ENCODE results near the gene POLR3K. TPM values are rescaled to one million over a fixed set of nuclear protein-coding genes. Genes with fewer than 3 reads are reported as not detected.
"Not testable (repeated sequence)": the region's sequence is repeated elsewhere in the genome, so short reads cannot be mapped to it uniquely, and the experiment has no call there.

The POLR3K gene
- polyA plus RNA-seq, 3 donors: 7.8 to 11.2 (median 9.8) TPM

DNA sequence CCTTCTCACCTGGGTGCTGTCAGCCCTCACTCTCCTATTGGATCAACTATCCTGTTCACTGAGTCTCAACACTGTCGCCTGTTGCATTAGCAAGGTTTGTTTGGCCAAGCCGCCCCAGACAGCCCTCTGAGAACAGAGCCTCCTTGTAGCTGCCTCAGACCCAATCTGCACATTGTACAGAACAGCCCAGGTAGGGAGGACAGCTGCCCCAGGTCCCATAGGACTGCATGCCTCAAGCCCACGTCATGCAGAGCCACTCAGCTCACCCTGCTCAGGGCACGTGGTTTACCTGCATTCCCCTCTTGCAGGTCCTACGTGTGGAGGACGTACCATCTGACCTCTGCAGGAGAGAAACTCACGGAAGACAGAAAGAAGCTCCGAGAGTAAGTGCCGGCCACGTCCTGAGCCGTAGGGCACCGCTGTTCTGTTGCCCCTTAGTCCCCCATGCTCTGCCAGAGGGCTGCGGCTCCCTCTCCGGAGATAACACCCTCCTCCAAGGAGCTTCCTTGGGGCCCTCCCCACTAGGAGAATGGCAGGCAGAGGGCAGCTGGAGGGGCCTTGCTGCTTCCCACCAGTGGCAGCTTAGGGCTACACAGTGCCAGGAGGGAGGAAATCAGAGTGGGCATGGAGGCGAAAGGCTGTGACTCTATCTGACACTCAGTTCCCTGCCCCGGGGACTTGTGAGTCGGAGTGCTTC lies 3.0 kb upstream of the POLR3K start:
- WGBS, 3 donors: 85 to 91% (median 88%) methylated on average over 17 of the region's 17 CpGs
- no peak overlapping the region for H3K27ac ChIP-seq (ENCODE audit: low read depth, low read length)

DNA sequence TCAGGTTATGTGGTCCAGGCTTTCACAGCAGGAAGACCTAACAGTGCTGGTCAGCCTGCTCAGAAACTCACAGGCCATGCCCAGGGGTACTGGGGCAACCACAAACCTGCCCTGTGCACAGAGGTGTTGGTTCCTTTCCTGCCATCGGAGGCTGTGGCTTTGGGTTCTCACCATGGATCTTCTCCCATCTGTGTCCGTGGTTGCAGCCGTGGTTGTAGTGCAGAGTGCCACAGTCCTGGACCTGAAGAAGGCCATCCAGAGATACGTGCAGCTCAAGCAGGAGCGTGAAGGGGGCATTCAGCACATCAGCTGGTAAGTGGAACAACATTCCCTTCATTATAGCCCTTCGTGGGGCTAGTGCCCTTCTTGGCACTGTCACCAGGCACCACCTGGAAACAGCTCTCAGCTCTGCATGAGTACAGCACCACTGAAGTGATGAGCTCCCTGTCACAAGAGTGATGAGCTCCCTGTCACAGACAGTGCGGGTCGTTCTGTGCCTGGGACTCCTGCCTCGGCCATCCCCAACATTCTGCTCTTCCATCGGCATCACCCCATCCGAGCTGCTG lies 2.2 kb upstream of the POLR3K start:
- 83 to 89% (median 88%) methylated on average over 11 of the region's 11 CpGs for WGBS, 3 donors
- no peak overlapping the region for H3K27ac ChIP-seq (ENCODE audit: low read depth, low read length)

DNA sequence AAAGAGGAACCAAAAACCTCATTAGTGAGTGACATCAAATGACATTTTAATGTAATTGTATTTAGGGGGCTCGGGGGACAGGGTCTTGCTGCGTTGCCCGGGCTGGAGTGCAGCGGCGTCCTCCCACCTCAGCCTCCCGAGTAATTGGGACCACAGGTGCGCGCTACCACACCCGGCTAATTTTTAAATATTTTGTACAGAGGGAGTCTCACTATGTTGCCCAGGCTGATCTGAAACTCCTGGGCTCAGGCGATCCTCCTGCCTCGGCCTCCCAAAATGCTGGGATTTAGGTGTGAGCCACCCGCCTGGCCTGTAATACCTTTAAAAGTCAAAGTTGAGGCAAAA lies 801 bp upstream of the POLR3K start:
- 48 to 52% (median 48%) methylated on average over 12 of the region's 12 CpGs for WGBS, 3 donors
- H3K27ac ChIP-seq (ENCODE audit: low read depth, low read length): no peak overlapping the region

GRCh38 chr16:50769-51591 lies 2.4 kb downstream of the POLR3K start:
- 86 to 93% (median 87%) methylated on average over 15 of the region's 15 CpGs for WGBS, 3 donors
- H3K27ac ChIP-seq (ENCODE audit: low read depth, low read length): no peak overlapping the region

DNA sequence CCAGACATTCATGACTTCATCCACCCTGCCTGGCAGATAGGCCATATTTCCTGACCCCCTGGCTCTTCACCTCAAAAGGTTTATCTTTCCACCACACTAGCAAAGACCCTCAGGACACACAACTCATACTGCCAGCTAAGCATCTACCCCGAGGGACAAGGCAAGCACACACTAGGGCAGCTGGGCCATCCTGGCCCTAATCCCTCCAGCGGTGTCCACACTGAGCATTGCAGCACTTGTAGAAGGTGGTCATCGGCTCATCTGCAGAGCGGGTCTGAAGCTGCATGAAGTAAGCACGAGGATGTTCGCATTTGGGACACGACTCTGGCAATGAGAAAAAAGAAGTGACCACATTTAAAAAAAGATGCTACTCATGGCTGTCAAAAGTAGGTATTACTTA lies 6.2 kb downstream of the POLR3K start:
- WGBS, 3 donors: 89 to 96% (median 95%) methylated on average over 7 of the region's 7 CpGs
- no peak overlapping the region for H3K27ac ChIP-seq (ENCODE audit: low read depth, low read length)

GRCh38 chr16:46510-46909 lies 6.9 kb downstream of the POLR3K start:
- 94 to 98% (median 96%) methylated on average over 7 of the region's 7 CpGs for WGBS, 3 donors

DNA sequence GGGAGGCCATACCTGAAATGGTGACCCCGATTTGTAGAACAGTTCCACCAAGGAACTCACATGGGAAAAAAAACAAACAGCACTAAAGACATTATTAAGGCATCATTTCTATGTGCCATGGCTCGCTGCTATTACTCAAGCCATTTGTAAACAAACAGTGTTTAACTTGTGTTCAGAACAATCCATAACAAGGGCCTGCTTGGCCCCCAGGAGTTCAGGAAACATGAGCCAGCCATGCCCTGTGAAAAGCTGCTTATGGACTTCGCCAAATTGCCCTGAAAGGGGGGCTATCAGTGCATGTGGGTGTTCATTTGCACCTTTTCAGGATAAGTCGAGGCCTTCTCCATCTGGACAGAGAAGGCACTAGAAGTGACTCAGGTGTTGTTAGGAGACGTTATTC lies 8.0 kb downstream of the POLR3K start:
- H3K27ac ChIP-seq (ENCODE audit: low read depth, low read length): no peak overlapping the region
- 79 to 92% (median 87%) methylated on average over 5 of the region's 5 CpGs for WGBS, 3 donors

More at GRCh38 chr16:46510-46909, 6.9 kb downstream of the POLR3K start:
- H3K27ac ChIP-seq (ENCODE audit: low read depth, low read length): not testable (repeated sequence)

- WGBS, 3 donors: 90 to 98% (median 96%) methylated on average over 8 of the region's 8 CpGs
These were observed 8.8 kb downstream of the POLR3K start for GRCh38 chr16:44655-45054.

GRCh38 chr16:43294-43693 lies 10.1 kb downstream of the POLR3K start:
- H3K27ac ChIP-seq (ENCODE audit: low read depth, low read length): no peak overlapping the region
- WGBS, 3 donors: 82 to 86% (median 84%) methylated on average over 5 of the region's 5 CpGs

More at GRCh38 chr16:44655-45054, 8.8 kb downstream of the POLR3K start:
- no peak overlapping the region for H3K27ac ChIP-seq (ENCODE audit: low read depth, low read length)

- 83 to 91% (median 83%) methylated on average over 4 of the region's 4 CpGs for WGBS, 3 donors
- H3K27ac ChIP-seq (ENCODE audit: low read depth, low read length): no peak overlapping the region
These were observed 10.7 kb downstream of the POLR3K start for GRCh38 chr16:42691-43090.

GRCh38 chr16:42069-42457 lies 11.3 kb downstream of the POLR3K start:
- WGBS, 3 donors: 88 to 90% (median 90%) methylated on average over 10 to 11 of the region's 11 CpGs
- H3K27ac ChIP-seq (ENCODE audit: low read depth, low read length): no peak overlapping the region

- 78 to 93% (median 89%) methylated on average over 18 to 22 of the region's 22 CpGs for WGBS, 3 donors
- no peak overlapping the region for H3K27ac ChIP-seq (ENCODE audit: low read depth, low read length)
These were observed 11.9 kb downstream of the POLR3K start for GRCh38 chr16:41439-42068.

DNA sequence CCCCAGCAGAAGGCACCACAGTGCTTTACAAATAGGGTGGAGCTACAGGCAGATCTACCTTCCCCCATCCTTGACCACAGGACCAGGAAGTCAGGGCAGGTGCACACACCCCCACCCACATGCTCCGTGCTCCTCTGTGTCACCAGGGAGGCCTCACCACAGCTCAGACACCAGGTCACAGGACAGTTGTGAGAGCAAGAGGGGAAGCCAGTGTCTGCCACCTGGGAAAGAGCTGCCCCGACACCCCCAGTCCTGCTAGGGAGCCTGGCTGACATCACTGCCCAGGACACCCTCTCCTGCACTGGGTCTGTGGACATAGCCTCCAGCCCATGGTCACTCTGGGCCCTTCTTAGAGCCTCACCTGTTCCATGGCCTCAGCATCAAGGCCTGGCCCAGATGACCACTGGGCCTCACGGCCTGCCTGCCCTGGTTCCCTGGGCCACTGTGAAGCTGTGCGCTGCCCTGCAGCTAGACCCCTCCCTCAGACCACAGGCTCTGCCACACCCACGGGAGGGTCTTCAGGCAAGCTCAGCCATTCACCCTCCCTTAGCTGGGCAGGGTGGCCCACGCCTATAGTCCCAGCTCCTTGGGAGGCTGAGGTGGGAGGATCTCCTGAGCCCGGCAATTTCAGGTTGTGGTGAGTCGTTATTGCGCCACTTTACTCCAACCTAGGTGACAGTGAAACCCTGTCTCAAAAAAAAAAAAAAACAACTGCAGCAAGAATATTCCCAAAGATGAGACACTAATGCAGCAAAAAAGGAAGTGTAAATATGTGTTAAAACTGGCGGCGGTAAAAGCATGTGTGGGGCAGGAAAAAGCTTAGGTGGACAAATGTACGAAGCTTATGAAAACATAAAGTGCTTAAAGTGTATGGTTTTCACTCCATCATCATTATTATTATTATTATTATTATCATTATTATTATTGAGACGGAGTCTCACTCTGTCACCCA lies 14.2 kb downstream of the POLR3K start:
- WGBS, 3 donors: 73 to 84% (median 74%) methylated on average over 13 of the region's 13 CpGs

DNA sequence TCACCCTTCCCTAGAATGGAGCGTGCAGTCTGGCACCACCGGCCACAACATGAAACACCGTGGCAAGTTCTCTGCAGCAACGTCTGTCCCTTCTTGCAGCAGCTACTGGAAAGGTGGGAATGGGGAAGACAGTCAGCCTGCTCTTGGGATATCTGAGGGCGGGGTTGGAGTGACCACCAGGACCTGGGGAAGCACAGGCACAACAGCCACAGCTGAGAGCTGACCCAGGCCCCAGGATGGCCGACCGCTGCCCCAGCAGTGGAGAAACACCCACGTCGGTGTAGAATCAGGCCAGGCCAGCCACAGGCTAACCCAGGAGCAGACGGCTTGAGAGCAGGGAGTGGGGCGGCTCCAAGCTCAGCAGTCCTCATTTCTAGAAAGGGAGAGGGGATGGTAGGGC lies 15.2 kb downstream of the POLR3K start:
- 79 to 89% (median 88%) methylated on average over 11 of the region's 11 CpGs for WGBS, 3 donors
- H3K27ac ChIP-seq (ENCODE audit: low read depth, low read length): not testable (repeated sequence)

More for the DNA sequence above, 14.2 kb downstream of the POLR3K start:
- no peak overlapping the region for H3K27ac ChIP-seq (ENCODE audit: low read depth, low read length)

GRCh38 chr16:37511-37910 lies 15.9 kb downstream of the POLR3K start:
- no peak overlapping the region for H3K27ac ChIP-seq (ENCODE audit: low read depth, low read length)
- WGBS, 3 donors: 77 to 91% (median 78%) methylated on average over 5 of the region's 5 CpGs

DNA sequence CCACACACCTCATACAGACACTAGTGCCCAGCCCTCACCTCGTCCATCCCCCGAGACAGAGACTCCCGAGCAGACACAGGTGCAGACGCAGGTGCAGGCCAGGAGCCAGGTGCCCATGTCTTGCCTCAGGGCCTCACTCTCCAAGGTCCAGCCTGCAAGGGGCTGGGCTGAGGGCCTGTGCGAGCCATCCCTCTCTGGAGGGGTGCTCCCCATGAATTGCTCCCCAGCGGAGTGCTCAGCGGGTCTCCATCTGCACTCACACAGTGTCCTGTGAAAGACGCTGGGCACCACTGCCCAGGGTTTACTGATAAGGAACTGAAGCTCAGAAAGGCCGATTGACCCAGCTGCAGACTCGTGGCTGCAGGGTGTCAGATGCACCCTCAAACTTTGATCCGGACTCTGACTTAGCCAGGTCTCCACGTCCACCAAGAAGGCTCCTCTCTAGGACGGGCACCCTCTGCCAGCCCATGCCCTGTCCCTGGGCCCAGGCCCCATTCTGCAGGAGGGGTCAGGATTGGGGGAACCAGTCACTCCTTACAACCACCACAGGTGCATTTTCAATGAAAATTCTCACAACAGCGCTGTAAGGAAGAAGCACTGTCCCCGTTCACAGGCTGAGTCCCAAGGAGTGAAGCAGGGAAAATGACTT lies 16.9 kb downstream of the POLR3K start:
- 59 to 94% (median 88%) methylated on average over 15 of the region's 15 CpGs for WGBS, 3 donors
- no peak overlapping the region for H3K27ac ChIP-seq (ENCODE audit: low read depth, low read length)

DNA sequence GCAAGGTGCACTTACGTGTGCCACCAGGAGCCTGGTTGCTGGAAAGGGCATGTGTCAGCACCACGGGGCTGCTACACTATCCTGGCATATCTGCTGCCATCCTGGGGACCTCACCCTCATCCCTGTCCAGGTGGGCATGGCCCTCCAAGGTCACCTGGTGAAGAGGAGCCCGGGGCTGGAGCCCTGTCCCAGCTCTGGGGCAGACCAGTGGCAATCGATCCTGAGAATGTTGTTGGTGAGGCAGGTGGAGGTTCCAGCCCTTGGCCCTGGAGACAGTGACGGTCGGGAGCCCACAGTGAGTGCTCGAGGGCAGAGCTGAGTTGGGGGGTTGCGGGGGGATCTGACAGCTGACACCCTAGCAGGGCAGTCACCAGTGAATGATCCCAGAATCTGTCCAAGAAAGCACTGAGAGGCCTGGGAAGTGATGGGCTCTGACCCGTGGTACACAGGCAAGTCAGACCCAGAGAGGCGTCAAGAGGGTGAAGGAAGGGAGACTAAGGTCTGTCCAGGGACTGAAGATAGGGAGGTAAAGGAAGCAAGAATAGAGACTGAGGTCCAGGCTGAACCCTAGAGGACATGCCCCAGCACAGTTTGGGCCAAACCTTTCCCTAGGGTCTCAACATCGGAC lies 17.6 kb downstream of the POLR3K start:
- H3K27ac ChIP-seq (ENCODE audit: low read depth, low read length): no peak overlapping the region
- 86 to 90% (median 89%) methylated on average over 11 of the region's 11 CpGs for WGBS, 3 donors

Measured in adipose tissue (tissue), 3 donors.